H1 (cell line): ENCODE data around the gene TMEM125. TPM values are rescaled to one million over a fixed set of nuclear protein-coding genes. Genes with fewer than 3 reads are reported as not detected.
A peak's percentile ranks its signal among the peaks of the same experiment; 100 is the strongest.

ENCODE experiments used
- CTCF ChIA-PET: fragments of 300-600 bp; sonication (Branson Sonifier 250); formaldehyde crosslinking; loops from one replicate; lab custom pipeline; 2021; ENCODE audit not compliant: partially characterized antibody; lab: Charles Lee
- POLR2A ChIA-PET: fragments of 300-600 bp; sonication (Branson Sonifier 250); formaldehyde crosslinking; loops from one replicate; lab custom pipeline; 2021; ENCODE audit warnings: inconsistent platforms; ENCODE audit not compliant: partially characterized antibody; lab: Charles Lee
- DNase-seq, 2 experiments: peaks; one replicate each; pipeline versions ENCODE4 v3.0.0 to v3.0.0-alpha.2; 2010 to 2022; ENCODE audit warnings: low spot score in 2 of 2, low read depth in 1 of 2, mixed read lengths in 1 of 2
- FAIRE-seq: peaks from 2 replicates; lab custom pipeline; 2011; peaks lifted over from hg19 to GRCh38; lab: Jason Lieb, UNC
- H2AFZ ChIP-seq: 2 replicates; pipeline ENCODE4 v1.8.1; 2012; ENCODE audit warnings: low read length, inconsistent platforms
- H2AK5ac ChIP-seq: 2 replicates; pipeline ENCODE4 v1.6.1; 2013; ENCODE audit warnings: low read depth, low read length
- H2BK120ac ChIP-seq: replicated peaks from 2 replicates; pipeline ENCODE3; 2013; ENCODE audit warnings: low read depth, low read length, inconsistent platforms
- H2BK12ac ChIP-seq: 2 replicates; pipeline ENCODE4 v1.6.1; 2013; ENCODE audit warnings: low read depth, low read length
- H2BK15ac ChIP-seq: 2 replicates; pipeline ENCODE4 v1.6.1; 2013; ENCODE audit warnings: low read length
- H2BK20ac ChIP-seq: 2 replicates; pipeline ENCODE4 v1.6.1; 2013; ENCODE audit warnings: low read length
- H2BK5ac ChIP-seq: 2 replicates; pipeline ENCODE4 v1.6.1; 2013; ENCODE audit warnings: low read depth, low read length
- H3K14ac ChIP-seq: 2 replicates; pipeline ENCODE4 v1.6.1; 2013; ENCODE audit warnings: inconsistent platforms; ENCODE audit not compliant: insufficient read length
- H3K18ac ChIP-seq: 2 replicates; pipeline ENCODE4 v1.6.1; 2013; ENCODE audit warnings: low read length; ENCODE audit errors: extremely low read depth
- H3K23ac ChIP-seq: 2 replicates; pipeline ENCODE4 v1.6.1; 2013; ENCODE audit warnings: inconsistent platforms; ENCODE audit not compliant: insufficient read length
- H3K23me2 ChIP-seq: 2 replicates; pipeline ENCODE4 v1.6.1; 2013; ENCODE audit warnings: low read depth, low read length
- H3K27ac ChIP-seq: 2 replicates; pipeline ENCODE4 v1.6.1; 2011; ENCODE audit warnings: low read depth, low read length, inconsistent platforms
- H3K27me3 ChIP-seq, 4 experiments: replicated peaks in 1 of 4; 1 replicate in 1 of 4; 2 replicates in 3 of 4; pipeline versions ENCODE4 v1.6.1 to v1.8.1; 2011 to 2013; ENCODE audit warnings: low read length in 3 of 4, mild to moderate bottlenecking in 3 of 4, inconsistent platforms in 2 of 4, mixed read lengths in 2 of 4, moderate library complexity in 1 of 4; ENCODE audit not compliant: control insufficient read depth in 3 of 4, insufficient read depth in 3 of 4; ENCODE audit errors: extremely low read depth in 1 of 4
- H3K36me3 ChIP-seq, 4 experiments: 2 replicates each; pipeline versions ENCODE4 v1.6.1 to v1.8.1; 2011 to 2013; ENCODE audit warnings: mild to moderate bottlenecking in 4 of 4, low read length in 3 of 4, moderate library complexity in 2 of 4, control low read depth in 1 of 4, inconsistent platforms in 1 of 4; ENCODE audit not compliant: insufficient read depth in 4 of 4, control insufficient read depth in 2 of 4
- H3K4ac ChIP-seq: replicated peaks from 2 replicates; pipeline ENCODE3; 2013; ENCODE audit warnings: low read length, low read depth, mixed read lengths, inconsistent platforms; ENCODE audit not compliant: insufficient read length
- H3K4me1 ChIP-seq, 4 experiments: replicated peaks in 1 of 4; 1 replicate in 1 of 4; 2 replicates in 3 of 4; pipeline versions ENCODE4 v1.6.1 to v1.8.1; 2011 to 2013; ENCODE audit warnings: low read length in 3 of 4, inconsistent platforms in 2 of 4, mixed read lengths in 1 of 4; ENCODE audit not compliant: insufficient read depth in 4 of 4, control insufficient read depth in 3 of 4
- H3K4me2 ChIP-seq, 2 experiments: 2 replicates each; pipeline versions ENCODE4 v1.6.1 to v1.8.1; 2011 to 2013; ENCODE audit warnings: low read depth in 2 of 2, low read length in 2 of 2, control low read depth in 1 of 2, inconsistent platforms in 1 of 2, mild to moderate bottlenecking in 1 of 2; ENCODE audit not compliant: insufficient read depth in 1 of 2
- H3K4me3 ChIP-seq, 4 experiments: fragments of 200-600, 300-600 bp in 1 of 4; sonication (generic), shearing (Covaris generic), sonication (Bioruptor Twin) in 1 of 4; 2 replicates each; pipeline versions ENCODE4 v1.5.1 to v1.8.1; 2011 to 2016; ENCODE audit warnings: low read length in 4 of 4, low read depth in 3 of 4, control low read depth in 2 of 4, inconsistent platforms in 2 of 4, mild to moderate bottlenecking in 2 of 4, mixed read lengths in 1 of 4, moderate library complexity in 1 of 4; ENCODE audit not compliant: insufficient read depth in 2 of 4; ENCODE audit errors: extremely low read depth in 1 of 4
- H3K56ac ChIP-seq: replicated peaks from 2 replicates; pipeline ENCODE3; 2013; ENCODE audit warnings: low read depth, mild to moderate bottlenecking, mixed read lengths, low read length, inconsistent platforms; ENCODE audit not compliant: insufficient read length
- H3K79me1 ChIP-seq: 2 replicates; pipeline ENCODE4 v1.6.1; 2013; ENCODE audit warnings: low read depth, low read length, control low read depth
- H3K79me2 ChIP-seq, 2 experiments: 2 replicates each; pipeline versions ENCODE4 v1.6.1 to v1.8.1; 2012 to 2013; ENCODE audit warnings: low read length in 2 of 2, mild to moderate bottlenecking in 2 of 2, inconsistent platforms in 1 of 2; ENCODE audit not compliant: insufficient read depth in 2 of 2, control insufficient read depth in 1 of 2
- H3K9ac ChIP-seq, 4 experiments: replicated peaks in 1 of 4; 1 replicate in 1 of 4; 2 replicates in 3 of 4; pipeline versions ENCODE4 v1.6.1 to v1.8.1; 2011 to 2013; ENCODE audit warnings: low read depth in 3 of 4, low read length in 3 of 4, control low read depth in 2 of 4, mild to moderate bottlenecking in 2 of 4, moderate library complexity in 2 of 4, inconsistent platforms in 1 of 4; ENCODE audit errors: extremely low read depth in 1 of 4
- H3K9me3 ChIP-seq, 2 experiments: 2 replicates each; pipeline versions ENCODE4 v1.6.1 to v1.8.1; 2012 to 2013; ENCODE audit warnings: mild to moderate bottlenecking in 2 of 2, moderate library complexity in 2 of 2, control low read depth in 1 of 2, inconsistent platforms in 1 of 2, low read depth in 1 of 2, low read length in 1 of 2, mixed read lengths in 1 of 2; ENCODE audit not compliant: insufficient read depth in 2 of 2
- H4K20me1 ChIP-seq, 2 experiments: replicated peaks in 1 of 2; 2 replicates each; pipeline versions ENCODE3 to v1.8.1; 2011 to 2013; ENCODE audit warnings: inconsistent platforms in 2 of 2, low read length in 2 of 2, mild to moderate bottlenecking in 1 of 2; ENCODE audit not compliant: insufficient read depth in 2 of 2, control insufficient read depth in 1 of 2
- H4K5ac ChIP-seq: 2 replicates; pipeline ENCODE4 v1.6.1; 2013; ENCODE audit warnings: low read length, low read depth, mixed read lengths, inconsistent platforms; ENCODE audit not compliant: insufficient read length
- H4K8ac ChIP-seq: 2 replicates; pipeline ENCODE4 v1.8.0; 2013; ENCODE audit warnings: mild to moderate bottlenecking, moderate library complexity, low read length, inconsistent platforms; ENCODE audit not compliant: insufficient read depth; ENCODE audit errors: extremely low read depth
- H4K91ac ChIP-seq: replicated peaks from 2 replicates; pipeline ENCODE3; 2013; ENCODE audit warnings: low read length, mixed read lengths, inconsistent platforms; ENCODE audit not compliant: insufficient read length
- CBX8 ChIP-seq: fragments of 300-800, 300-1000 bp; sonication (generic); IDR thresholded peaks from 2 replicates; pipeline ENCODE4 v1.7.1; 2016; ENCODE audit warnings: low read depth, low read length, borderline replicate concordance
- GTF2F1 ChIP-seq: IDR thresholded peaks from 2 replicates; pipeline ENCODE4 v1.6.1; 2012; ENCODE audit warnings: low read depth, low read length, improper control_type of control experiment, borderline replicate concordance
- POLR2A ChIP-seq, 2 experiments: IDR thresholded peaks; 1 replicate in 1 of 2; 2 replicates in 1 of 2; pipeline ENCODE4 v1.6.1; 2011; ENCODE audit warnings: low read depth in 2 of 2, low read length in 2 of 2, mild to moderate bottlenecking in 2 of 2; ENCODE audit errors: control extremely low read depth in 1 of 2
- POLR2AphosphoS5 ChIP-seq: IDR thresholded peaks from 2 replicates; pipeline ENCODE4 v1.6.1; 2011; ENCODE audit warnings: low read depth, low read length
- RBBP5 ChIP-seq: IDR thresholded peaks from 2 replicates; pipeline ENCODE4 v1.7.1; 2012; ENCODE audit warnings: low read depth, mild to moderate bottlenecking, inconsistent platforms, low read length, moderate library complexity, borderline replicate concordance
- SUZ12 ChIP-seq: fragments of 200-600 bp; sonication (generic); IDR thresholded peaks from 2 replicates; pipeline ENCODE4 v1.6.1; 2012; ENCODE audit warnings: mild to moderate bottlenecking, inconsistent platforms, low read length, moderate library complexity, mixed read lengths
- WGBS, 2 experiments: shearing (Covaris generic) in 1 of 2; methylation state at CpG; one replicate each; pipeline versions ENCODE4 v1.1.6 to v1.1.7; 2013 to 2015; ENCODE audit warnings: low lambda C conversion rate in 2 of 2, mixed read lengths in 2 of 2, inconsistent platforms in 1 of 2, low coverage in 1 of 2, missing lambda C conversion rate in 1 of 2; ENCODE audit not compliant: insufficient replicate concordance in 2 of 2, insufficient coverage in 1 of 2, insufficient read length in 1 of 2; ENCODE audit errors: extremely low coverage in 1 of 2, missing lambda C conversion rate in 1 of 2; 5-methylcytosine and 5-hydroxymethylcytosine counted together
- polyA plus RNA-seq, 7 experiments: library from polyadenylated mRNA; depleted of rRNA in 3 of 7; stranded (reverse) in 5 of 7; unstranded in 2 of 7; fragments of >200 nt in 5 of 7; fragments of 200-250 nt in 2 of 7; gene quantifications; 1 replicate in 5 of 7; 2 replicates in 1 of 7; 4 replicates in 1 of 7; pipeline versions ENCODE4 v1.2.1 to v1.2.3, GENCODE V29; 2011 to 2013; ENCODE audit warnings: missing spikeins in 2 of 7, mixed read lengths in 2 of 7
- total RNA-seq: library from RNA; stranded (reverse); fragmentation: NEBNext Ultra II Directional; extraction: Animal tissue kit (Norgen Biotek cat#: 25700); gene quantifications from 2 replicates; pipeline ENCODE4 v1.2.1, GENCODE V29; 2021
- TF ChIP-seq, protein P1 (sequence below): IDR thresholded peaks from 2 replicates; pipeline ENCODE4 v1.6.1; 2011; ENCODE audit warnings: low read length, improper control_type of control experiment

TMEM125 gene
- total and polyA plus RNA-seq, 2 of the 8 experiments (the other 6 are each of a cell fraction or from before 2014, with no cell fraction given): 26.5 to 46.7 TPM

DNA sequence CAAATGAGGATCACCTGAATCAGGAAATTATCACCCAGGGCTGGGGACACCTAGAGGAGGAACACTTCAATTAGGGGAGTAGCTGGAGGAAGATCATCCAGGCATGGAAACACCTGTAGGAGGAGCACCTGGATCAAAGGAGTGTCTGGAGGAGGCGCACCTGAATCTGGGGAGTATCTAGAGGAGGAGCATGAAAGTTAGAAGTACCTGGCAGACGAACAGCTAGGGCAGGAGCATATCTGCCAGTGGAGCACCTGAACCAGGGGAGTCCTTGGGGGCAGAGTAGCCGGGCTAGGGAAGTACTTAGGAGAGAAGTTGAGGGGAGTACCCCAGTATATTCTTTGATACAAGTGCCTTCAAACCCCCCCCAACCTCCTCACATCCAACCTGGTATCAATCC, 14.3 kb downstream of the TMEM125 start:
- H3K4ac ChIP-seq: no peak overlapping the region
- peak overlapping the region; percentile 65; the same call in 1 of the 2 replicates for H2AK5ac ChIP-seq
- H3K23ac ChIP-seq: no peak overlapping the region
- peak overlapping the region; percentile 90; the same call in 1 of the 2 replicates for H2BK5ac ChIP-seq
- no peaks in the 10 kb centered on the region; a peak in 1 of 7 replicates for H3K27me3 ChIP-seq
- no peak overlapping the region for H3K4me3 ChIP-seq
- H4K91ac ChIP-seq: no peak overlapping the region
- H3K23me2 ChIP-seq: peaks cover 3% of the 10 kb centered on the region; the same call in 1 of the 2 replicates
- no peak overlapping the region for H2BK20ac ChIP-seq
- no peaks in the 10 kb centered on the region for H4K20me1 ChIP-seq
- H3K36me3 ChIP-seq: no peaks in the 10 kb centered on the region
- 0 out of 2 replicates have a peak overlapping the region, but pooled peaks have one; percentile 97 for H2BK12ac ChIP-seq
- H2BK120ac ChIP-seq: no peak overlapping the region
- 88% methylated on average over 3 of the region's 3 CpGs; no CpG with 5 or more reads in 1 of the 2 experiments for WGBS, 2 experiments
- POLR2A ChIA-PET: interaction anchor here (2.0 to 4.4 kb wide), 2 partner anchors 13 to 74 kb away, joined by 12 to 31 read pairs; partner anchors contain the start of genes CDC20 and TMEM125
- no peak overlapping the region for H3K27ac ChIP-seq
- DNase-seq: no peak
- H4K5ac ChIP-seq: no peak overlapping the region
- no peak overlapping the region for H4K8ac ChIP-seq
- peak overlapping the region in 1 of 2 experiments; percentile 99; a peak in 1 of 4 replicates for H3K4me2 ChIP-seq
- no peak overlapping the region for H3K9ac ChIP-seq
- no peak overlapping the region for H2BK15ac ChIP-seq
- no peak overlapping the region for H3K18ac ChIP-seq
- no peaks in the 10 kb centered on the region for H3K79me2 ChIP-seq
- CTCF ChIA-PET: interaction anchor here (0.6 to 3.8 kb wide), 9 partner anchors 10 to 370 kb away, joined by 3 to 26 read pairs (median 12); no protein-coding TSS in a partner anchor
- no peak overlapping the region for H3K14ac ChIP-seq
- FAIRE-seq: no peak
- H3K9me3 ChIP-seq: no peaks in the 10 kb centered on the region
- no peak overlapping the region for H2AFZ ChIP-seq
- no peak overlapping the region for H3K56ac ChIP-seq
- no peaks in the 10 kb centered on the region; the same call in none of the 2 replicates for H3K79me1 ChIP-seq
- peaks cover 0 to 15% (median 12%) of the 10 kb centered on the region in 4 experiments; a peak in 6 of 7 replicates for H3K4me1 ChIP-seq
- TF ChIP-seq SUZ12: no peak
- TF ChIP-seq, protein P1, sequence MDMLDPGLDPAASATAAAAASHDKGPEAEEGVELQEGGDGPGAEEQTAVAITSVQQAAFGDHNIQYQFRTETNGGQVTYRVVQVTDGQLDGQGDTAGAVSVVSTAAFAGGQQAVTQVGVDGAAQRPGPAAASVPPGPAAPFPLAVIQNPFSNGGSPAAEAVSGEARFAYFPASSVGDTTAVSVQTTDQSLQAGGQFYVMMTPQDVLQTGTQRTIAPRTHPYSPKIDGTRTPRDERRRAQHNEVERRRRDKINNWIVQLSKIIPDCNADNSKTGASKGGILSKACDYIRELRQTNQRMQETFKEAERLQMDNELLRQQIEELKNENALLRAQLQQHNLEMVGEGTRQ: no peak
- no peak for TF ChIP-seq POLR2A (IDR thresholded peaks at IDR 0.05; ENCODE audit: control extremely low read depth in 1 of 2, low read depth in 2 of 2, low read length in 2 of 2)
- TF ChIP-seq CBX8: no peak
- no peak for TF ChIP-seq GTF2F1
- no peak for TF ChIP-seq POLR2AphosphoS5
- no peak for TF ChIP-seq RBBP5
